GM23338 (cell line): ENCODE data around the gene MAP4K4. TPM values are rescaled to one million over a fixed set of nuclear protein-coding genes. Genes with fewer than 3 reads are reported as not detected.

Experiments used
- ATAC-seq: fragments of 200-7000 bp; cut with Tn5 transposase; 3 replicates; pipeline ENCODE4 v1.9.1; 2020
- DNase-seq: peaks from one replicate; pipeline ENCODE4 v3.0.0-alpha.2; 2015; ENCODE audit warnings: low spot score
- H2AFZ ChIP-seq: fragments of 200-600 bp; sonication (generic); 2 replicates; pipeline ENCODE4 v1.8.0; 2016; ENCODE audit warnings: antibody characterized with exemption, mild to moderate bottlenecking, moderate library complexity
- H3F3A ChIP-seq: fragments of 200-600 bp; sonication (generic); replicated peaks from 2 replicates; pipeline ENCODE4 v1.8.0; 2017; ENCODE audit warnings: antibody characterized with exemption, mixed run types, low read depth
- H3K27ac ChIP-seq: fragments of 200-600 bp; sonication (generic); 2 replicates; pipeline ENCODE4 v1.6.1; 2016; ENCODE audit warnings: low read depth
- H3K27me3 ChIP-seq: fragments of 200-600 bp; sonication (generic); 2 replicates; pipeline ENCODE4 v1.8.0; 2016; ENCODE audit warnings: mild to moderate bottlenecking, mixed run types, moderate library complexity; ENCODE audit not compliant: insufficient read depth
- H3K36me3 ChIP-seq: fragments of 200-600 bp; sonication (generic); 2 replicates; pipeline ENCODE4 v1.8.0; 2016; ENCODE audit warnings: mild to moderate bottlenecking; ENCODE audit not compliant: insufficient read depth
- H3K4me1 ChIP-seq: fragments of 200-600 bp; sonication (generic); 2 replicates; pipeline ENCODE4 v1.8.0; 2016; ENCODE audit warnings: mild to moderate bottlenecking, moderate library complexity; ENCODE audit not compliant: insufficient read depth
- H3K4me2 ChIP-seq: fragments of 200-600 bp; sonication (generic); 2 replicates; pipeline ENCODE4 v1.7.1; 2017; ENCODE audit warnings: mixed run types
- H3K4me3 ChIP-seq: fragments of 200-600 bp; sonication (generic); 2 replicates; pipeline ENCODE4 v1.6.1; 2016; ENCODE audit warnings: mixed run types
- H3K79me2 ChIP-seq: fragments of 200-600 bp; sonication (generic); replicated peaks from 2 replicates; pipeline ENCODE4 v1.8.0; 2017; ENCODE audit warnings: mild to moderate bottlenecking; ENCODE audit not compliant: insufficient read depth
- H3K9me2 ChIP-seq: fragments of 200-600 bp; sonication (generic); 2 replicates; pipeline ENCODE4 v1.8.0; 2017; ENCODE audit not compliant: insufficient read depth
- H4K20me1 ChIP-seq: fragments of 200-600 bp; sonication (generic); replicated peaks from 2 replicates; pipeline ENCODE4 v1.8.0; 2017; ENCODE audit warnings: mild to moderate bottlenecking; ENCODE audit not compliant: insufficient read depth
- H3K27ac Mint-ChIP-seq: 2 replicates; pipeline ENCODE4 v1.8.0; 2020; ENCODE audit warnings: inconsistent platforms, mild to moderate bottlenecking, moderate library complexity, mixed read lengths
- H3K27me3 Mint-ChIP-seq: 3 replicates; pipeline ENCODE4 v1.8.0; 2022; ENCODE audit warnings: low read depth, mild to moderate bottlenecking, moderate library complexity, mixed read lengths, inconsistent platforms; ENCODE audit not compliant: insufficient read depth, poor library complexity
- H3K36me3 Mint-ChIP-seq: 3 replicates; pipeline ENCODE4 v1.8.0; 2021; ENCODE audit warnings: low read depth, mild to moderate bottlenecking, inconsistent platforms, moderate library complexity, mixed read lengths
- H3K4me1 Mint-ChIP-seq: 3 replicates; pipeline ENCODE4 v1.8.0; 2020; ENCODE audit warnings: mild to moderate bottlenecking, inconsistent platforms, mixed read lengths
- H3K4me3 Mint-ChIP-seq: 3 replicates; pipeline ENCODE4 v1.8.0; 2021; ENCODE audit warnings: moderate library complexity, mild to moderate bottlenecking, inconsistent platforms, mixed read lengths
- H3K9me3 Mint-ChIP-seq: 3 replicates; pipeline ENCODE4 v1.8.0; 2020; ENCODE audit warnings: moderate library complexity, mild to moderate bottlenecking, inconsistent platforms, mixed read lengths
- CREB1 ChIP-seq: fragments of 250-450 bp; sonication (Bioruptor Pico); IDR thresholded peaks from 2 replicates; pipeline ENCODE4 v1.5.0; 2020; ENCODE audit warnings: low read depth, mild to moderate bottlenecking, moderate library complexity
- CTCF ChIP-seq, 2 experiments: fragments of 200-600 bp in 1 of 2; sonication (generic) in 1 of 2; conservative IDR thresholded peaks; 2 replicates each; pipeline versions ENCODE4 v1.5.1 to v1.6.1; 2016 to 2017; ENCODE audit warnings: antibody characterized with exemption in 2 of 2, low read depth in 2 of 2, mild to moderate bottlenecking in 2 of 2, moderate library complexity in 1 of 2
- ETS1 ChIP-seq: IDR thresholded peaks from 2 replicates; pipeline ENCODE4 v1.6.1; 2016; ENCODE audit warnings: antibody characterized with exemption
- EZH2 ChIP-seq: fragments of 200-600 bp; sonication (generic); IDR thresholded peaks from one replicate; pipeline ENCODE4 v1.8.0; 2017; ENCODE audit warnings: antibody characterized with exemption, mild to moderate bottlenecking, low read depth; ENCODE audit not compliant: unreplicated experiment
- EZH2phosphoT487 ChIP-seq: fragments of 200-600 bp; sonication (generic); IDR thresholded peaks from one replicate; pipeline ENCODE4 v1.8.1; 2018; ENCODE audit warnings: antibody characterized with exemption; ENCODE audit not compliant: unreplicated experiment
- JUNB ChIP-seq: IDR thresholded peaks from one replicate; pipeline ENCODE4 v1.6.1; 2016; ENCODE audit warnings: antibody characterized with exemption; ENCODE audit not compliant: unreplicated experiment
- NANOG ChIP-seq: IDR thresholded peaks from 2 replicates; pipeline ENCODE4 v1.6.1; 2016; ENCODE audit warnings: antibody characterized with exemption, borderline replicate concordance
- POLR2AphosphoS5 ChIP-seq: IDR thresholded peaks from 2 replicates; pipeline ENCODE4 v1.6.1; 2016; ENCODE audit warnings: antibody characterized with exemption, low read depth
- REST ChIP-seq: IDR thresholded peaks from one replicate; pipeline ENCODE4 v1.6.1; 2018; ENCODE audit warnings: antibody characterized with exemption; ENCODE audit not compliant: unreplicated experiment
- STAT1 ChIP-seq: IDR thresholded peaks from one replicate; pipeline ENCODE4 v1.6.1; 2016; ENCODE audit warnings: antibody characterized with exemption; ENCODE audit not compliant: unreplicated experiment
- ZNF114 ChIP-seq: fragments of 250-450 bp; sonication (Bioruptor Pico); IDR thresholded peaks from 2 replicates; pipeline ENCODE4 v1.5.0; 2020; ENCODE audit warnings: mild to moderate bottlenecking, moderate library complexity
- ZNF331 ChIP-seq: fragments of 250-450 bp; sonication (Bioruptor Pico); IDR thresholded peaks from 2 replicates; pipeline ENCODE4 v1.5.0; 2020; ENCODE audit warnings: low read depth, mild to moderate bottlenecking, moderate library complexity
- ZNF462 ChIP-seq: fragments of 250-450 bp; sonication (Bioruptor Pico); IDR thresholded peaks from 2 replicates; pipeline ENCODE4 v1.5.0; 2020; ENCODE audit warnings: mild to moderate bottlenecking, moderate library complexity
- polyA plus RNA-seq: library from polyadenylated mRNA; unstranded; fragments of >200 nt; fragmentation: Nextera tagmentation; extraction: Ambion mirVana; gene quantifications from 2 replicates; pipeline ENCODE4 v1.2.1, GENCODE V29; 2016
- total RNA-seq: library from RNA; depleted of rRNA; stranded (reverse); fragments of >200 nt; shearing (Covaris generic); gene quantifications from 2 replicates; pipeline ENCODE4 v1.2.3, GENCODE V29; 2014

The MAP4K4 gene
- total and polyA plus RNA-seq, 2 experiments from 2014 or later: 34.6 to 99.2 TPM

GRCh38 chr2:101942851-101943250, 245.3 kb downstream of the MAP4K4 start:
- Histone ChIP-seq H3K36me3 (no peaks in the 10 kb centered on the region), H3K27ac (no peak overlapping the region), H3K4me1 (no peaks in the 10 kb centered on the region), H3K9me2 (peaks cover 3% of the 10 kb centered on the region; the same call in 1 of the 2 replicates), H4K20me1 (no peaks in the 10 kb centered on the region), H3K4me2 (no peak overlapping the region), H3K27me3 (no peaks in the 10 kb centered on the region), H3K4me3 (no peak overlapping the region), H2AFZ (no peak overlapping the region), H3F3A (no peaks in the 10 kb centered on the region), H3K79me2 (no peaks in the 10 kb centered on the region)
- no peaks in the 10 kb centered on the region for H3K4me1 Mint-ChIP-seq
- ATAC-seq (no peak), DNase-seq (no peak)
- no peak overlapping the region for H3K4me3 Mint-ChIP-seq
- TF ChIP-seq EZH2 (no peak), ZNF462 (CRISPR knock-in tag) (no peak), NANOG (no peak), CREB1 (CRISPR knock-in tag) (no peak), ETS1 (no peak), ZNF331 (CRISPR knock-in tag) (no peak), CTCF (conservative IDR thresholded peaks at IDR 0.05; ENCODE audit: low read depth in 2 of 2) (no peak), POLR2AphosphoS5 (no peak), EZH2phosphoT487 (no peak), REST (no peak), JUNB (no peak), STAT1 (no peak), ZNF114 (CRISPR knock-in tag) (no peak)
- no peaks in the 10 kb centered on the region for H3K27me3 Mint-ChIP-seq
- H3K27ac Mint-ChIP-seq: no peak overlapping the region
- H3K36me3 Mint-ChIP-seq: peaks cover 4% of the 10 kb centered on the region; the same call in 2 of the 3 replicates
- peaks cover 8% of the 10 kb centered on the region for H3K9me3 Mint-ChIP-seq
